Skeletal muscle cell (primary cell): ENCODE measurements around the gene PRR14L.
A peak's percentile ranks its signal among the peaks of the same experiment; 100 is the strongest.
"Not testable (repeated sequence)": the region's sequence is repeated elsewhere in the genome, so short reads cannot be mapped to it uniquely, and the experiment has no call there.

Experiments
- DNase-seq: peaks from one replicate; pipeline ENCODE4 v3.0.0-alpha.2; 2010; ENCODE audit warnings: low read depth
- H3K4me3 ChIP-seq: 2 replicates; pipeline ENCODE4 v1.5.1; 2011; ENCODE audit warnings: low read depth, mild to moderate bottlenecking, control low read depth, low read length, moderate library complexity

PRR14L gene

GRCh38 chr22:31692186-31692886 lies 57.6 kb downstream of the PRR14L start:
- DNase-seq: peak; percentile 50
- no peak overlapping the region for H3K4me3 ChIP-seq

DNA sequence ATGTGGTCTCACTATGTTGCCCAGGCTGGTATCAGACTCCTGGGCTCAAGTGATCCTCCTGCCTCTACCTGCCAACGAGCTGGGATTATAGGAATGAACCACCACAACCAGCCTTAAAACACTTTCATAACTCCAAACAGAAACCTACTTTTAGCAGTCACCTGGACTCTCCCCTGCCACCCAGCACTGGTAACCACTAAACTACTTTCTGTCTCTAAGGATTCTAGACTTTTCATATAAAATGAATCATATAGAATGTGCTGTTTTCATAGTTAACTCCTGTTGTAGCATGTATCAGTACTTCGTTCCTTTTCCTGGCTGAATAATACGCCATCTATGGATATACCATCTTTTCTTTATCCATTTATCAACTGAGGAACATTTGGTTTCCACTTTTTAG lies 58.5 kb downstream of the PRR14L start:
- no peak overlapping the region for H3K4me3 ChIP-seq
- no peak for DNase-seq

GRCh38 chr22:31683181-31684105 lies 66.5 kb downstream of the PRR14L start:
- no peak for DNase-seq
- H3K4me3 ChIP-seq: no peak overlapping the region

GRCh38 chr22:31682751-31683150 lies 67.2 kb downstream of the PRR14L start:
- H3K4me3 ChIP-seq: no peak overlapping the region
- DNase-seq: no peak

DNA sequence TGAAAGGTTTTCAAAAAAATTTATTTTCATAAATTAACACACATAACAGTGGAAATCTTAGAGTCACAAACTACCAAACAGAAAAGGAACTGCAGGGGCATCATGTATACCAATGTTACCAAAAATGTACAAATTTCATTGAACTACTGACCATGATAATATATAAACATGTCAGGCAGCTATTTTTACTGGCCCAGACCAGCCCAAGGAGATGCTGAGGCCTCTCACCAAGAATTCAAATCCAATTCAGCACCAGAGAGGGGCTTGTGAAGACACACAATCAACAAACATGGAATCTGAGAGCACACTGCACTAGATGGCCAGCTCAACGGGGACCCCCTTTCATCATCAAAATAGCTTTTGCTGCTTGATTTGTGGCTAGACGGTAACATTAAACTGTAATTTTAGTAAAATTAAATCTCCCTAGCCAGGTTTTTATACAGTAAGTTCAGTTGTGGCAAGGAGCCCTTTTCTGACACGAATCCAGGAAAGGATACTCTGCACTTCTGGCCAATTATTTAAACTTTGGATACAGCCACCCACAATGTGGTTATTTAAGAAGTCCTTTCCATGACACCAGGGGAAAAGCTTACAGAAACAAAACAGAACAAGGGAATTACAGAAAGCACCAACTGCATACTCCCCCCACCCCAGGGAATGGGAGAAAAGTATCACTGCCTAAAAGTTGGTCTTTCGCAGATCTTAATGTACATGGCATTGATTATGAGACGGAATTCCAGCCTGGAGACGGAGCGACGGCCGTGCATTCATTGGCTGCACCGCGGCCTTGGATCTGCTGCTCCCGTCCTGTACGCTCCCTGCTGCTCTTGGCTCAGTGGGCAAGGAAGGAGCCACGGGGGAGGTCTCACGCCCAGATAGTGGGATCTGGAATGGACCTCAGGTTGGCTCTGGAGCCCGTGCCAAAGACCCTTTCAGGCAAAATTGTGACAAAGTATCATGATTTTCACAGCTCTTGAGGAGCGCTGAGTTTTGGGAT lies 68.3 kb downstream of the PRR14L start:
- DNase-seq: no peak
- no peak overlapping the region for H3K4me3 ChIP-seq

- no peak overlapping the region for H3K4me3 ChIP-seq
- DNase-seq: no peak
These were observed 69.0 kb downstream of the PRR14L start for GRCh38 chr22:31680861-31681341.

DNA sequence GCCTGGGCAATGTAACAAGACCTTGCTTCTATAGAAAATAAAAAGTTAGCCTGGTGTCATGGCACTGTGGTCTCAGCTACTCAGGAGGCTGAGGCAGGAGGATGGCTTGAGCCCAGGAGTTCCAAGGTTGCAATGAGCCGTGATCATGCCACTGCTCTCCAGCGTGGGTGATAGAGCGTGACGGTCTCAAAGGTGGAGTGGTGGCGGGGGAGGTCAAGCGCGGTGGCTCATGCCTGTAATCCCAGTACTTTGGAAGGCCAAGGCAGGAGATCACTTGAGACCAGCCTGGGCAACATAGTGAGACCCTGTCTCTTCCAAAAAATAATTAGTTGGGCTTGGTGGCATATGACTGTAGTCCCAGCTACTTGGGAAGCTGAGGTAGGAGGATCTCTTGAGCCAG lies 71.2 kb downstream of the PRR14L start:
- H3K4me3 ChIP-seq: no peak overlapping the region
- DNase-seq: no peak

- peak overlapping the region; percentile 42 for H3K4me3 ChIP-seq
- peak; percentile 74 for DNase-seq
These were observed 73.2 kb downstream of the PRR14L start for GRCh38 chr22:31676700-31677099.

DNA sequence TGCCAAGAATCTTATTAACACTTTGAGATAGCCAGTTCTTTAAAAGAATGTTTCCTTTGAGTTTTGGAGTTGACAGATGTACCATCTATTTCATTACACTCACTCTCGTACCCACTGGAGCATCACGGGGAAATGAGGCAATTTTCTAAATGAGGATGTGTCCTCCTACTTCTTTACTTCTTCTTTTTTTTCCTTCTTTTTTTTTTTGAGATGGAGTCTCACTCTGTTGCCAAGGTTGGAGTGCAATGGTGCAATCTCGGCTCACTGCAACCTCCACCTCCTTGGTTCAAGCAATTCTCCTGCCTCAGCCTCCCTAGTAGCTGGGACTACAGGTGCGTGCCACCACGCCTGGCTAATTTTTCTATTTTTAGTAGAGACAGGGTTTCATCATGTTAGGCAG lies 75.7 kb downstream of the PRR14L start:
- not testable (repeated sequence) for DNase-seq, H3K4me3 ChIP-seq

GRCh38 chr22:31668849-31669248 lies 81.1 kb downstream of the PRR14L start:
- H3K4me3 ChIP-seq: not testable (repeated sequence)

GRCh38 chr22:31662668-31663037 lies 87.3 kb downstream of the PRR14L start:
- peak overlapping the region; percentile 97 for H3K4me3 ChIP-seq
- DNase-seq: no peak

More at GRCh38 chr22:31668849-31669248, 81.1 kb downstream of the PRR14L start:
- DNase-seq: not testable (repeated sequence)

DNA sequence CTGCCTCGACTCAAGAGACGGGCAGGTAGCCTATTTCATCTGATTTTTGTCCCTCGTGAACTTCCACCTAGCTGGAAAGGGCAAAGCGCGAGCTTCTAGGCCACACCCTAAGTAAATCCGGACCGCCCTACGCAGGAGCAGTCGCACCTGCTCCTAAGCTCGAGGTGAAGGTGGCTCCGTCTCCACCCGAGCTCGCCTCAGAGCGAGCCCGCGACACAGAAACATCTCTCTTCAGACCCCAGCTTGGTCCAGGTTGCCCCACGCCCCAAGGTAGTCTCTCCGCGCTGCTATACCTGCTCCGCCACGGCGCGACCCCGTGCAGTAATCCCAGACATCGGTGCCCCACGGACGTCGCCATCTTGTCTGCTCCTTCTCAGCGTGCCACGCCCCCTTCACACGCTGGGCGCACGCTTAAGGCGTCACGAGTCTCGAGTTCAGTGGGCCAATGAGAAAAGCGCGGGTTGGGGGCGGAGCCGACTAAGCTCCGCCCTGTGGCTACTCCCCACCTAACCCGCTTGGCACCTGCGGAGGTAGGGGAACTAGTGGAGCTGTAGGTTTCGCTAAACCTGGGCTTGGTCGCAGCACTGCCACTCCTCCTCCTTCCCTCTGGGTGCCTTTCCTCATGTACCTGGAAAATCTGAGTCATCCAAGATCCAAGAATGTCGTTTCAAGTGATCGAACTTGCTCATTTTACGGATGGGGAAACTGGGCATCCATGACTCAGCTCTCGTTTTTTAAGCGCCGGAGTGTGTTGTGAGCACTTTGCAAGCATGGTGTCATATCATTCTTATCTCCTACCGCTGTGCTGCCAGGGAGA lies 87.9 kb downstream of the PRR14L start, which contains the start of gene PISD:
Gene PISD (minus strand): TSS at position 365 of the 817 bp plus-strand sequence. CDS start 7 bp downstream, at position 358.
- peak; percentile 67 for DNase-seq
- H3K4me3 ChIP-seq: peak within 1 kb of the TSS; percentile 97

DNA sequence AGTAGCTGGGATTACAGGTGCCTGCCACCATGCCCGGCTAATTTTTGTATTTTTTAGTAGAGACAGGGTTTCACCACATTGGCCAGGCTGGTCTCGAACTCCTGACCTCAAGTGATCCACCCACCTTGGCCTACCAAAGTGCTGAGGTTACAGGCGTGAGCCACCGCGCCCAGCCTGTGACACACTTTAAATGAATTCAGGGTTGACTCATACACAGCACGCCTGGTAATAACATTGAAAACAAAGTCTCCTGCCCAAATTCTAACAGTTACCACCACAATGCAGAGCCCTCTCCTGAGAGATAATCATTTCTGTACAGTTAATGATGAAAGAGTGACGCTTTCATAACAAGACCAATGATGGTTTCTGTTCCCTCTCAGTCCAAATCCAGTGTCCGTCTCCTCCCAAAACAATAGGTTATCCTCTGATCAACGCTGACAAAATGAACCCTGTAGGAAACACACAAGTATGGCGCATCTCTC lies 89.0 kb downstream of the PRR14L start:
- DNase-seq: not testable (repeated sequence)
- H3K4me3 ChIP-seq: peak overlapping the region; percentile 97

DNA sequence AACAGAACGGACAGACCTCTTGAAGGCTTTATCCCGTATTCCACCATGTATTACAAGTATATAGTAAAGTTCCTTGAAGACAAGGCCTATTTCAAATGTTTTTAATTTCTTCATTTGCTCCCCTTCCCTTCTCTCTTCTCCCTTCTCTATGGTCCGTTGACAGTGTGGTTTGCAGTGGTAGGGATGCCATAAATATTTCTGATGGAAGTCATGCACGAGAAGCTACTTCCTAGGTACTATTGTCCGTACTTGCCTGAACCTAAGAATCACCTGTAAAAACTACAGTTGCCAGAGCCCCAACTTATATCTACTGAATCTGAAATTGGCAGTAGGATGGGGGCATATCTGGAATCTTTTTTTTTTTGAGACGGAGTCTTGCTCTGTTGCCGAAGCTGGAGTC lies 90.7 kb downstream of the PRR14L start:
- DNase-seq: no peak
- H3K4me3 ChIP-seq: no peak overlapping the region

DNA sequence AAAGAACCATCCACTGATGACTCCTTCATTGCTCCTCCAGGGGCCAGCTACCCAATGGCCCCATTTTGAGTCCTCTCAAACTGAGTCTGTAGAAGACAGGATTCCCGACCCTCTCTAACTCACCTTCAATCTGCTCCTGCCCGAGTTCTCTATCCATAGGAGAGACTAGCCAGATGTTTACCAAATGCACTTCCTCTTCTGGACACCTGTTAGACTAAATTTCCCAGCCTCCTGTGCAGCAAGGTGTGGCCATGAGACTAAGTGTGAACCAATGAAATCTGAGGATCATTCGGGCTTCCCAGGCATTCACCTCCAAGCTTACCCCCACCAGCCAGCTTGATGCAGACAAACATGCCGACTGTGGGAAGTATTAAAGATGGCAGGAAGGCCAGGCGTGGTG lies 95.5 kb downstream of the PRR14L start:
- H3K4me3 ChIP-seq: no peak overlapping the region
- no peak for DNase-seq

DNA sequence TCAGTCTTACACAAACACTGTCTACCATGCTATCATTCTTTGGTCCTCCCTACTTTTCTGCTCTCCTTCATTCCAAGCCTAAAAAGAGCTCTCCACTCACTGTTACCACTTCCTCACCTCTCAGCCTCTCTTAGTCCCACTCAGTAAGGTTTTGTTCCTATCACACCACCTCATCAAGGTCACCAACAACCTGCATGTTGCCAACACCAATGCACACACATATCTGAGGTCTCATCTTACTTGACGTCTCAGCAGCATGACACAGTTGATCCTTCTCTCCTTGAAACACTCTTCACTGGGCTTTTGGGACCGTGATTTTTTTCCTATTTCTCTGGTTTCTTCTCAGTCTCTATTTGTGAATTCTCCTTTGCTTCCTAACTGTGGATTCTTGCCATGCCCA lies 96.0 kb downstream of the PRR14L start:
- no peak for DNase-seq
- H3K4me3 ChIP-seq: no peak overlapping the region

GRCh38 chr22:31652911-31653684 lies 96.8 kb downstream of the PRR14L start:
- no peak for DNase-seq
- H3K4me3 ChIP-seq: no peak overlapping the region

- no peak overlapping the region for H3K4me3 ChIP-seq
- DNase-seq: no peak
These were observed 97.8 kb downstream of the PRR14L start for GRCh38 chr22:31652088-31652487.
